ENCODE results near the gene FOXS1. TPM values are rescaled to one million over a fixed set of nuclear protein-coding genes. Genes with fewer than 3 reads are reported as not detected.

The FOXS1 gene
- total RNA-seq, 1 donor from 2014 or later, result 6.1 TPM

DNA sequence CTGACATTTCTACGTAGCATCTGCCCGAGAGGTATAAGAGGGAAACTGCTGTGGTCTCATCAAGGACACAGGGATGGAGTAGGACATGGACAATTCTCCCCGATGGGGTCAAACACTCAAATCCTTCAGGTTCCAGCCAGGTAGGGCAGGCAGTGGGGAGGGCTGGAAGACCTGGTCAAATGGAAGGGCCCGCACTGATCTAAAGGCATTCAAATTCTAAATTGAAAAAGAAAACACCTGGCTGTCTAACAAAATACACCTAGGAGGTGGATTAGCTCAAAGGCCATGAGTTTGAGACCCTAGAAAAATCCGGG is 16.7 kb upstream of the FOXS1 start:
- no peak for DNase-seq (ENCODE audit: low spot score)
- intact Hi-C loops (cut with DNase I), result no loop called here

GRCh38 chr20:31861385-31862156 is 16.2 kb upstream of the FOXS1 start:
- no peak for DNase-seq (ENCODE audit: low spot score)
- intact Hi-C loops (cut with DNase I), result no loop called here

GRCh38 chr20:31861135-31861384 is 15.7 kb upstream of the FOXS1 start:
- DNase-seq (ENCODE audit: low spot score), result no peak
- intact Hi-C loops (cut with DNase I), result no loop called here

DNA sequence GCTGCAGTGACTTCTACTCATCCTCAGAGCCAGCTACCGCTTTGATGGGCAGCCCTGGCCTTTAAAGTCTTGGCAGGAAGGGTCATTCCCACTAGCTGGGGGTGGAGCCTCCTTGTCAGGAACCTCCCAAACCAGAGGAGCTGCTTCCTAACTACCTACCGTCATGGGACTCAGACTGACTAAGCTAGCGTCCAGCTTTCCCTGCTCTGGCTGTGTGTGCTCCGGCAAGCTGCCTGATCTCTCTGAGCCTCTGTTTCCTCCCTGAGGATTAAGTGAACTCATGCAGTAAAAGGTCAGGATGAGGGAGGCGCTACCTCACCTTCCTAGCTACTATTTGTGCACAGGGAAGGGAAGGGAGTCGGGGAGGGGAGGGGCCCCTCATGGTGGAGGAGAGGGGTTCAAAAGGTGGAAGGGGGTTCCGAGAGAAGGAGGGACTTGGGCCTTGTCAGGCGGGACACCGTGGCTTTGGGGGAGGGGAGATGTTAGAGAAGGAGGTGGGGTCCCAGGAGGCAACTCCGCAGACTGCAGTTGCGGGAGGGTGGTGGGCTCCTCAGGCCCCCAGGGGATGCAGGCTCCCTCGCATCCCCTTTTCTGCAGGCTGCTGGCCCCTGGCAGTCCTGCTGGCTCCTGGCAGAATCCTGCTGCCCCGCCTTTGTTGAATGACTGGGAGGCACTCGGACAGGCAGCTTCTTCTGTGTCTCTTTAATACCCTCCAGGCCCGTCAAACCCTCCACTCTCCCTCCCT is 15.2 kb upstream of the FOXS1 start:
- DNase-seq (ENCODE audit: low spot score), result no peak
- intact Hi-C loops (cut with DNase I), result no loop called here

- intact Hi-C loops (cut with DNase I), result no loop called here
- DNase-seq (ENCODE audit: low spot score), result no peak
Measured at GRCh38 chr20:31859998-31860380, 14.6 kb upstream of the FOXS1 start.

DNA sequence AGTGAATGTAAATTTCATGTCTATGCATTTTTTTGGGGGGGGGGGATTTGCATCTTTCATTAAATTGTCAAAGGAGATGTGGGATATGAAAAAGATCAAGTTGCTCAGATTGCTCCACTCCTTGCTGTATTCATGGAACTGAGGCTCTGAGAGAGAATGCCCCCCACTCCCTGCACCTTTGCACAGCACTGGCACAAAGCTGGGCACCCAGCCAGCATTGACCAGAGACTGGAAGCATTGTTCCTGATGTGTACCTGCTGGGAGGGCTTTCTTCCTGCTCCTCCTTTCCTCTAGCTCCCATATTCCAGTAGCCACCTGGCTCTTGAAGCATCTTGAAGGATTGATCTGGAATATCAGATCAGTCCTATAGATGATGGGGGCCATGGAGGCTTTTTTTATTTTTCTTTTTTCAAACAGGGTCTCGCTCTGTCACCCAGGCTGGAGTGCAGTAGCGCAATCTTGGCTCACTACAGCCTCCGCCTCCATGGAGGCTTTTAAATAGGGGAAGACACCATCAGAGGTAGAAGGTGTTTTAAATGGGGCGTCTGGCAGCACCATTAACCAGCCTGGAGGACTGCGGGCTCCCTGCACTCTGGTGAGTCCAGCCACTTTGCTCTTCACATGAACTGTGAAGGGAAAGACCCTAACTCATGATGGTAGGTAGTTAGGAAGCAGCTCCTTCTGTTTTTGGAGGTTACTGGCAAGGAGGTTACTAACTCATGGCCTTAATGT is 14.0 kb upstream of the FOXS1 start:
- intact Hi-C loops (cut with DNase I), result no loop called here
- DNase-seq (ENCODE audit: low spot score), result no peak

DNA sequence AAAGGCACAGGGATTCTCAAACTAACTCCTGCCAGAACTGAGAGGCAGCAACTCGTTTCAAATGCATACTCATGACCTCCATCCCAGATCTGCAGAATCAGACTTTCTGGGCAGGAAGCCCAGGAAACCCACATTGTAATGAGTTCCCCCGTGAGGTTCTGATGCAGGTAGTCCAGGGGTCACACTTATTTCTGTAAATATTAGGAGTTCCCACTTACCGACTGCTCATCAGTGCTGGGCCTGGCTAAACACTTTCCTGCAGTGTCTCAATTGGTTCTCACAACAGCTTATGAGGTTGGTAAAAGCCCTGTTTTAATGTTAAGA is 13.3 kb upstream of the FOXS1 start:
- intact Hi-C loops (cut with DNase I), result no loop called here
- DNase-seq (ENCODE audit: low spot score), result no peak

DNA sequence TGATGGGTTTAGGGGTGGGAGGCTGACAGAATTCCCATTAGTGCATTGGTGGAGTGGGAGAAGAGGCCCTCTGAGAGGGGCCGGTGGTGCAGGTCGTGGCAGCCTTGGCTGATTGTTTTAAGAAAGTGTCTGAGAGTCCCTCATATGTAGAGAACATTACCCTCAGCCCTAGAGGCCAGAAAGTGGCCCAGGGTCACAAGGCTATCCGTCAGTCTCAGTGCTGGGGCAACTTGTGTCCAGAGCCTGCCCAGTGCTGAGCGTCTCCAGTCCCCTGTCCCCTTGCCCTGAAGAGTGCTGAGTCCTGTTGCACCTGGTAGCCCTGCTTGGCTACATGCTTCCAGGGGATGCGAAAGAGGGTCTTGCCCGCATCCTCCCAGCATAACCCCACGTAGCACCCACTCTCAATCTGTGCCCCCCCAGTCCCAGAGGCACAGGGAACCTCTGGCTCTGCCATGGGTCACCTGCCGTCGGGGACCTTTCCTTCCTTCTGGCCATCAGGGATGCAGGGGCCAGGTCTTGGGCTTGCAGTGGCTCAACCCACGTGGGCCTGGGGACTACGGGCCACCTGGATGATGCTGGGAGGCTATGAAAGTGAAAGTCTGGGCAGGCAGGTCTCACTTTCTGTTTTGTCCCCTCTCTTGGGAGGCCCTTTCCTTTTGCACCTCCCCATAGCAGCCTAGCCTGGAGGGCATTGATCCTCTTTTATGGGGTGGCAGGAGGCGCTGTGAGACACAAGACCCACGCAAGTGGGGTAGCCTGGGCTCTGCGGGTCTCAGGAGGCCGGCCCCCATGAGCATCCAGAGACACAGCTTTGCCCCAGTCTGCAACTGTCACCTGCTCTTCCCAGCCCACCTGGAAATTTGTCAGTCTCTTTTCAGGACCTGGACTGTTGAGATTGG is 12.7 kb upstream of the FOXS1 start:
- DNase-seq (ENCODE audit: low spot score), result peak; percentile 55
- intact Hi-C loops (cut with DNase I), result no loop called here

GRCh38 chr20:31856516-31856915 is 11.1 kb upstream of the FOXS1 start:
- intact Hi-C loops (cut with DNase I), result no loop called here
- peak; percentile 22 for DNase-seq (ENCODE audit: low spot score)

DNA sequence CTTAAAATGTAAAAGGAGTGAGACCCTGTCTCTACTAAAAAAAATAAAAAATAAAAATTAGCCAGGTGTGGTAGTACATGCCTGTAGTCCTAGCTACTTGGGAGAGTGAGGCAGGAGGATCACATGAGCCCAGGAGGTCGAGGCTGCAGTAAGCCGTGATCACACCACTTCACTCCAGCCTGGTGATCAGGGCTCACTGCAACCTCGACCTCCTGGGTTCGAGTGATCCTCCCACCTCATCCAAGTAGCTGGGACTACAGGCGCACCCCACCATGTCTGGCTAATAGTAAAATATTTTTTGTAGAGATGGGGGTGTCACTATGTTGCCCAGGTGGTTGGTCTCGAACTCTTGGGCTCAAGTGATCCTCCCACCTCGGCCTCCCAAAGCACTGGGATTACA is 8.1 kb upstream of the FOXS1 start:
- DNase-seq (ENCODE audit: low spot score), result no peak

DNA sequence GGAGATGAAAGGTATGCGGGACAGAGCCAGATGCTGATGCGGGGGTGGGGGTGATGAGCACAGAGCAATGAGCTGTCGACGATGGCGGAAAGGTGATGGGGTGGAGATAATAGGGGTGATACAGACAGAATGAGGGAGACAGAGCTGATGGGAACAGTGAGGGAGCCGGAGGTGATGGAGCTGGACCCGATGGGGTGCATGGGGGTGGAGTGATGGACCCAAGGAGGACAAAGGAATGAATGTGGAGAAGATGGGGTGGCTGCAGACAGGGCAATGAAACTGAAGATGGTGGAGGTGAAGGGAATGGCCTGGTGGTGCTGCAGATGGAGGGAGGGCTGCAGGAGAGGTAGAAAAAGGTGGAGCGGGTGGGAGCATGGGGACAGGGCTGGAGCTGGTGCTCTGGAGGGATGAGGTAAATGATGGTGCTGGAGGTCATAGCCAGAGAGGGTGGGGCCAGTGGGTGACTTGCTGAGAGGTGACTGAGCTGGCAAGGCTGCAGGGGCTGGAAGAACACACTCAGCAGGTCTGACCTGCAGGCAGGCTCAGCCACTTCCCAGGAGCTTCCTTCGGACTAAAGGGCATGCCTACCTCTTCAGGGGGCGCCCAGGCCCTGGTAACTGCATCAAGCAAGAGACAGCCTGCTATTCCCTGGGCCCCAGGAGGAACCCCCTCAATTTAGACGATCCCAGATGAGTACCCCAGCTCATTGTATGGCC is 6.0 kb upstream of the FOXS1 start:
- intact Hi-C loops (cut with DNase I), result loop anchor here (5.0 kb wide), 1 partner anchor 241 kb away; no protein-coding TSS in a partner anchor
- no peak for DNase-seq (ENCODE audit: low spot score)

More for the DNA sequence above, 8.1 kb upstream of the FOXS1 start:
- intact Hi-C loops (cut with DNase I), result loop anchor here (2.0 to 5.0 kb wide), 2 partner anchors 99 to 239 kb away; partner anchors contain the start of gene PDRG1

GRCh38 chr20:31849306-31849930 is 4.0 kb upstream of the FOXS1 start:
- intact Hi-C loops (cut with DNase I), result no loop called here
- DNase-seq (ENCODE audit: low spot score), result no peak

- intact Hi-C loops (cut with DNase I), result no loop called here
- no peak for DNase-seq (ENCODE audit: low spot score)
Measured at GRCh38 chr20:31848088-31848999, 2.9 kb upstream of the FOXS1 start.

GRCh38 chr20:31846793-31847138 is 1.4 kb upstream of the FOXS1 start:
- DNase-seq (ENCODE audit: low spot score), result no peak
- intact Hi-C loops (cut with DNase I), result no loop called here

GRCh38 chr20:31844737-31845299 is 586 bp downstream of the FOXS1 start:
- intact Hi-C loops (cut with DNase I), result loop anchor here (2.0 kb wide), 1 partner anchor 22 kb away; no protein-coding TSS in a partner anchor
- DNase-seq (ENCODE audit: low spot score), result no peak

- intact Hi-C loops (cut with DNase I), result loop anchor here (2.0 kb wide), 1 partner anchor 21 kb away; no protein-coding TSS in a partner anchor
- DNase-seq (ENCODE audit: low spot score), result no peak
Measured at GRCh38 chr20:31843881-31844280, 1.5 kb downstream of the FOXS1 start.

GRCh38 chr20:31843288-31843687 is 2.1 kb downstream of the FOXS1 start:
- intact Hi-C loops (cut with DNase I), result no loop called here
- no peak for DNase-seq (ENCODE audit: low spot score)

Data from cardiac septum (tissue), 1 donor.